ENCODE results near the gene MTAP.
A peak's percentile ranks its signal among the peaks of the same experiment; 100 is the strongest.

MTAP gene

DNA sequence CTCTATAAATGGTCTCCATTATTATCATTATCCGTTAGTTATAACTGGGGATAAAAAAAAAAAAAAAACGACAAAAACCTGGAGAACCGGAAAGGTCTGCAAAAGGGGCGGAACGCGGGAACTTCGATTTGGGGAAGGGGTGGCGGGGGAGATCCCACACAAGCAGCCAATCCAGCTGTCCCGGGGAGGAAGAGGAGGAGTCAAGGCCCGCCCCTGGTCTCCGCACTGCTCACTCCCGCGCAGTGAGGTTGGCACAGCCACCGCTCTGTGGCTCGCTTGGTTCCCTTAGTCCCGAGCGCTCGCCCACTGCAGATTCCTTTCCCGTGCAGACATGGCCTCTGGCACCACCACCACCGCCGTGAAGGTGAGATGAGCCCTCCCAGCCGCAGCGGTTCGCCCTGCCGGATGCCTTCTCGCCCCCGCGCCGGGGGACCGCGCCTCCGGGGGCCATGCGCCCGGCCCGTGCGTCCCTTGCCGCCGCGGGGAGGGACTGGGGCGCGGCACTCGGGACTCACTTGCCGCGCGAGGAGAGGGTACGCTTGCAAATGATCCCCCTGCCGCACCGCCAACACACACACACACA lies at the start of gene MTAP:
Gene MTAP, plus strand, starts transcription at position 219 of the 583 bp plus-strand sequence. Its CDS starts 113 bp downstream, at position 332.
- DNase-seq, result peak; percentile 63

- no peak for DNase-seq
These were observed 48.9 kb upstream of the MTAP start for GRCh38 chr9:21753523-21753922.

DNA sequence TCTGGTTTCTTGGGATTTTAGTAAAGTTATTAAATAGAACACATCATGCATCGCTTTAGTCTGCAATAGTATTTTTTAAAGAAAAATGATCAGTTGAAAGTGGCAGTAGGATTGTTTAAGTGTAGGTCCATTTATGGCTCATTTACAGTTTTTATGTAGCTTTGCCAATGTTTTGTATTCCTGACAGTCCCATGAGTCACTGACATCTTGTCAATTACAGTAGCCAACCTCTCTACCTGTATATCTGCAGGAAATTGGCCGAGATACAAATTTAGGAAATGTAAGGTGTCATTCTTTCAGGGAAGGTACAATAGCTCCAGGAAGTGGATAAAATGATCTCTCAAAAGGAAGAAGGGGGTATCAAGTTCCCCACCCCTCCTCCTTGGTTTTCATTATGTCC lies 47.7 kb upstream of the MTAP start:
- no peak for DNase-seq

DNA sequence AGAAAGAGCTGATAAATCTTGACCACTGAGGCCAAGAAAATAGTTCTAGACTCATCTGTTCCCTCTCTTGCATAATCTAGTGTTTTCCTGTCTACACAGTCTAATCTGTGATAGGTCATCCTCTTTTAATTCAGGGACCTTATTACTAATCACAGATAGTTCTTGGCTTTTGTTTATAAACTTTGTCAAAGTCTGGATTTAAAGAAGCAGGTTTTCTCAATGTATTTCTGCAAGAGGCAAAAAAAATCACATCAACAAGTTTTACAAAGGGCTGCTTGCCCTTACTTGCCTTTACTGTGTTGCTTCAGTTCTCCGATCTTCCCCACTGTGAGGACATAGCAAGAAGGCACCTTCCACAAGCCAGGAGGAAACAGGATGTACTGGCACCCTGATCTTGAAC lies 43.9 kb upstream of the MTAP start:
- no peak for DNase-seq

GRCh38 chr9:21761309-21761901 lies 41.0 kb upstream of the MTAP start:
- DNase-seq, result no peak

GRCh38 chr9:21762064-21762463 lies 40.4 kb upstream of the MTAP start:
- DNase-seq, result no peak

GRCh38 chr9:21764846-21765245 lies 37.6 kb upstream of the MTAP start:
- no peak for DNase-seq

DNA sequence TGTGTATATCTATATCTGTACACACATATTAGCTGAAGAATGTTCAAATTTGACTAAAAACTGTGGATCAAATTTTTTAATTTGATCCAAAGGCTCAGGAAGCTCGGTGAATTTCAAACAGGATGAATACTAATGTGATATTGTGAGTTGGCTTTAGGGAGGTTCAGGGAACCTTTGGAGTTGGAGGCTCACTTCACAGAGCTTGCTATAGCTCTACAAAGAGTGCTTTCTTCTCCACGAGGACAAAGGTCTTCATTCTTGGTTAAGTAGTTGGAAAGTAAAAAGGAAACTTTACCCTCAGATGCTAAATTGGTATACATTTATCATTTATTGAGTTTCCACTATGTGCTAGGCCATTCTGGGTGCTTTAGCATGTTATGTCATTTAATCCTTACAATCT lies 36.3 kb upstream of the MTAP start:
- DNase-seq, result no peak

DNA sequence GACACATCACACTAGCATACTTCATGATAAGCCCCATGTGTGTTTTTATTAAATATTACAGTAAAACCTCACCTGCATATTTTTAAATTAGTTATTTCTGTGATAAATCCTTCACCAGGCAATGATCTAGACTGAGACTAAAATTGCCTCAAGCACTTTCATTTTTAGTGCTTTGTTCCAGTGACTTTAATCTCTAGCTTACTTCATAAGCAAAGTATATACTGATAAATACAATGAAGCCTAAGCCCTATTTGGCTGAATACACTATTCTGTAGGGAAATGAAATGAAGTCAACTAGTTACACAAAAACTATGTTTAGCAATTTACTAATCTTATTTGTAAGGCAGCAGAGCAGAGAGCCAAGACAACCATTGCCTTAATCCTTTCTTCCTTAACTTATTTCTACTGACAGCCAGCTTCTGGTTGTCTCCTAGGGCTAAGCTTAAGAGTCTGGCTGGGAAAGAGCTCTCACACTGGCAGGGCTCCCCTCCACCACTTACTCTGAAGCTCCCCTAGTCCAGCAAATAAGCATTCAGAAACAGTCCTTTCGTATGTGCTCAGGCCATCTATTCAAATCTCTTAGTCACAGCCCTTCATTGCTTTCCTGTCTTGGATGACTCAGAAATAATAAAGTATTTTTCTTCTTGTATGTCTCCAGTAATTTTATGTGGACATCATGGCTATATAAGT lies 31.4 kb upstream of the MTAP start:
- DNase-seq, result no peak

DNA sequence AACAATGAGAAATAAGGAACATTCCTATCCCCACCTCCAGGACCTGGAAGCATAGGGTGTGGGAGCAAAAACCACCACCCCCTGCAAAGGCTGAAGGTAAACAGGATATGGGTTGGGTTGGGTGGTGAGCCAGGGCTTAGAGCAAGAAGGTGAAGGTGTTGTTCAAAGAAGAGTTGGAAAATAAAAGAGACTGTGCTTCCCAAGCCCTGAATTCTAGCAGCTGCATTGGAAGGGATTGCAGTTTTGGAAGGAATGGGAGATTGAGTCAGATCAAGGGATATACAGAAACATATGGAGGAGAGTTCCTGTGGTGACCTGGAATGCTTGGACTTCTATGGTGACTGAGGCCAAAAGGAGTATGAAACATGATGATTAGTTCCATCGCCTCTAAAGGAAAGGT lies 24.7 kb upstream of the MTAP start:
- DNase-seq, result no peak

DNA sequence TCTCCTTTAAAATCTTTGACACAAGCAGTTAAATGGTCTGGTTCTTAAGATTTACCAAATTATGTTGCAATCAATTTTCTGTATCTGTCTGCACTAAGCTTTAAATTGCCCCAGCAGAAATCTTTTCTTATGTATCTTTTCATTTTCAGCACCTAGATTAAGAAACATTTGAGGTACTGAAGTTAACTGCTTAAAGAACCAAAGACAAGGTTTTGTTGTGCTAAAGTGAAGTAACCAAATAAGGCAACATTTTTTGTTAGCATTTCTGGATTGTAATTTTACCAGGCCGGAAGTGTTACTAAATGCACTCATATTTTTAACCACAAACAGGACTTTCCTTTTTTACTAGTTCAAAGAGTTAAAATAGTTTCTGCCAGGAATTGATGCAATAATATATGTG lies 24.1 kb upstream of the MTAP start:
- no peak for DNase-seq

GRCh38 chr9:21779397-21779796 lies 23.0 kb upstream of the MTAP start:
- no peak for DNase-seq

GRCh38 chr9:21781656-21782055 lies 20.8 kb upstream of the MTAP start:
- no peak for DNase-seq

- DNase-seq, result no peak
These were observed 20.2 kb upstream of the MTAP start for GRCh38 chr9:21782205-21782604.

GRCh38 chr9:21788752-21789151 lies 13.7 kb upstream of the MTAP start:
- no peak for DNase-seq

GRCh38 chr9:21789541-21790037 lies 12.8 kb upstream of the MTAP start:
- peak; percentile 61 for DNase-seq

- DNase-seq, result no peak
These were observed 7.0 kb upstream of the MTAP start for GRCh38 chr9:21795483-21795882.

DNA sequence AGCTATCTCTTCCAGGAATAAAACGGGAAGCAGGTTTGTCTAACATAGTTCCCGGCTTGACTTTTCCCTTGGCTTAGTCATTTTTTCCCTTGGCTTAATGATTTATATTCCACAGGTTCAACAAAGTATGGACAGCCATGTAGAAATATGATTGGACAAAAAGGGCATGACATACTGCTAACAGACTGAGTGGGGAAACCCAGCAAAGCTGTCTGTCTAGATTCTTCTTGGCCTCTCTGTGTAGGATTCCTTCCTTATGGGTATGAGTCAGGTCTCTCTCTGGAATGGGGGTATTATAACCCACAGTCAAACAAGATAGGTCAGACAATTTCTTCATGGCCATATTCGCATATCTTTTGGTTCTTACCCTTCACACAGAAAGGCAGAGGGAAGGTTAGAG lies 5.7 kb upstream of the MTAP start:
- no peak for DNase-seq

DNA sequence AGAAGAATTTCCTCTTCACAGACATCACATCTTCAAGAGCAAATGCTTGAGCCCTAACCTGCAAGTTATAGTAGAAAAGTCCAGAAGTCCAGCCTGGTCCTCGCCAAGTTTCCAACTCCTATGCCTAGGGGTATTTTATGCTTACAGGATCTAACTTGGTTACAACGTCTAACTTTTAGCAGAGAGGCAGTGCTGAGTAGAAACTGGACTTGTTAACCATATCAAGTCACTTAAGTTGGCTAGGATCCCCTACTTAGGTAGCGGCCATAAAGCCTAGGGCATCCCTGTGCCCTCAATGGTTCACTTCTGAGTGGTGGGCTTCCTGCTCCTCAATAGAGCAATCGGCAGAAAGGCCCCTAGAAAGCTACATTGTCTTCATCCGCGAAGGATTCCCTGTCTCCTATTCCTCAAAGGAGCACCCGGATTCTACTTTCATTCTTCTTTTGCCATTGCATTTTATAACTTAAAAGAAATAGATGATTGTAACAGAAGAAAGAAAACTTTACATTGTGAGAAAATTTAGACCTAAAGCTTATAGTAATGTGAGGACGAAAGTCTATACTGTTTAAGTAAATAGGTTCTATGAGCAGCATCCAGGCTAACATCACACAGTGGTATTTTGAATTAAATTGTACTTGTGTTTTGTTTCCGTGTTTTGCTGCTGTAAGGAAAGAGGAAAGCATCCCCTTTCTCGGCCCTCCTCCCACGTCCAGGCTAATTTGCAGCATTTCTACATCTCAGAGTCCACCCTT lies 1.3 kb upstream of the MTAP start:
- DNase-seq, result no peak

GRCh38 chr9:21801683-21802417 lies 586 bp upstream of the MTAP start:
- DNase-seq, result no peak

- no peak for DNase-seq
These were observed 1.2 kb downstream of the MTAP start for GRCh38 chr9:21803649-21804048.

- DNase-seq, result no peak
These were observed 1.9 kb downstream of the MTAP start for GRCh38 chr9:21804331-21804730.

DNA sequence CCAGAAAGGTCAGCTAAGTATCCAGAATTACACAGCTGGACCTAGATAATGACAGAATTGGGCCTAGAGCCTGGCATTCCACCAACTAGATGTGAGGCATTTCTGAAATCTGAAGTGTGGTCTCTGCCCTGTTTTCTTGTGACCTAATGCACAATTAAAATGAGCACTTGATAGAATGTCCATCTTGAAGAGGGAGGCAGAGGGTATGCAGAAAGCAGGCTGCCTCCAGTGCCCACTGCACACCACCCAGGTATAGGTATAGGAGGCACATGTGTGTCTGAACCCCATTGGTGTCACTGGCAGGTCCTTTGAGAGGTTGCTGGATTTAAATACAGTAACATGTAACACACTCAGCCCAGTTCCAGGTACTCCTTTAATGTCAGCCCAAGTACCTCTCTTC lies 2.4 kb downstream of the MTAP start:
- no peak for DNase-seq

Data from CD4-positive, alpha-beta T cell treated with Interferon gamma for 1 hour (primary cell).